ENCODE measurements around the gene TBC1D3D. TPM values are rescaled to one million over a fixed set of nuclear protein-coding genes. Genes with fewer than 3 reads are reported as not detected.

Gene TBC1D3D
- not detected in 2 replicates for total RNA-seq

DNA sequence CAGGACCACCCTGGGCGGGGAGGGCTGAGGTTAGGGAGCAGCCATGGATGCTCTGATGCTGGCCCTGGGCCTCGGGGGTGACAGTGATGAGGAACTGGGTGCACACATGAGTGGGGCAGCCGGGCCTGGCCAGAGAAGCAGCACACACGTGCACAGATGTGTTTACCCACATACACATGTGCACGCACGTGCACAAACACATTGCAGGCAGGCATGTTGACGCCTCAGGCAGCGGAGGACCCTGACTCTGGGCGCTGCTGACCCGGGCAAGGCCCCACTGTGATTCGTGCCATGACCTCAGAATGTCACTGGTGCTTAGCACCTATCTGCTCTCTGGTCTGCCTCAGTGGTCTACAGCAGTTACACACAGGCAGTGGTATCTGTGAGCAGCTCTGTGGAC, at the start of gene TBC1D3D:
TBC1D3D (plus strand) TSS at position 301 of the 400 bp plus-strand sequence. CDS start 1,585 bp downstream, outside the sequence.

DNA sequence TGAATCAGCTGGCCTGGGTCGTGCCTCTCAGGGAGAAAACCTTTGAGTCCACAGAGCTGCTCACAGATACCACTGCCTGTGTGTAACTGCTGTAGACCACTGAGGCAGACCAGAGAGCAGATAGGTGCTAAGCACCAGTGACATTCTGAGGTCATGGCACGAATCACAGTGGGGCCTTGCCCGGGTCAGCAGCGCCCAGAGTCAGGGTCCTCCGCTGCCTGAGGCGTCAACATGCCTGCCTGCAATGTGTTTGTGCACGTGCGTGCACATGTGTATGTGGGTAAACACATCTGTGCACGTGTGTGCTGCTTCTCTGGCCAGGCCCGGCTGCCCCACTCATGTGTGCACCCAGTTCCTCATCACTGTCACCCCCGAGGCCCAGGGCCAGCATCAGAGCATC, 14.8 kb upstream of the TBC1D3D start, which contains the start of gene TBC1D3L:
TBC1D3L (minus strand) TSS at position 101 of the 400 bp plus-strand sequence. CDS start 1,540 bp downstream, outside the sequence.

Other genes starting within 250 kb of the TBC1D3D start
- gene TBC1D3K, start 79.6 kb upstream of the TBC1D3D start, total RNA-seq: not detected in 2 replicates
- 2.4 and 4.6 TPM in 2 replicates for gene TBC1D3L, start 14.9 kb upstream of the TBC1D3D start, total RNA-seq
- 0.32 TPM in 1 of 2 replicates, not detected in the other for gene TBC1D3C, start 64.7 kb downstream of the TBC1D3D start, total RNA-seq
- not detected in 2 replicates for gene TBC1D3E, start 124.0 kb downstream of the TBC1D3D start, total RNA-seq
- not detected in 2 replicates for gene TBC1D3, start 188.6 kb downstream of the TBC1D3D start, total RNA-seq

Measured in articular chondrocyte of knee joint (primary cell).